Measurements from ENCODE around the gene PDE8B.
"Not testable (repeated sequence)": the region's sequence is repeated elsewhere in the genome, so short reads cannot be mapped to it uniquely, and the experiment has no call there.

Gene PDE8B

DNA sequence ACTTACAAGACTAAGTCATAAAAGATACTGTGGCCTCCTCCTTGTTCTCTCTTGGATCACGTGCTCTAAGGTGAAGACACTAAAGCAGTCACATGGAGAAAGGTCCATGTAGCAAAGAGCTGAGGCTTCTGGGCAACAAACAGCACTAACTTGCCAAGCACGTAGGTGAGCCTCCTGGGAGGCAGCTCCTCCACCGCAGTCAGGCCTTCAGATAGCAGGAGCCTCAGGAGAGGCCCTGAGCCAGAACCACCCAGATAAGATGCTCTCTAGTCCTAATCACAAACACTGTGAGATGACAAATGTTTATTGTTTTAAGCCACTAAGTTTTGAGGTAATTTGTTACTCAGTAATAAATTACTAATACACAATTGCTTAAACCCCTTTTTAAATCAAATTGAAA lies 243.6 kb downstream of the PDE8B start:
- no peak for DNase-seq

DNA sequence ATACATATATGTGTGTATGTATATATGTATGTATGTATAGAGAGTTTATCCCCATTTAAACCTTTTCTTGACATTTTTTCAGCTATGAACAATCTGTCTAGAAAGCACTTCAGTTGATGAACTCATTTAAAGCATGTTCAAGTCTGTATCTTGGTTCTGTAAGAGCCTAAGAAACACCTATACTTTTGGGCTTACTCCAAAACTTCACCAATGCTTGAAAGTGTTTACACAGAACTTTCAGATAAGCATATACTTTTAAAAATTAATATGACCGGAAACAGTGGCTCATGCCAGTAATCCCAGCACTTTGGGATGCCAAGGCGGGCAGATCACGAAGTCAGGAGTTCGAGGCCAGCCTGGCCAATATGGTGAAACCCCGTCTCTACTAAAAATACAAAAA lies 250.8 kb downstream of the PDE8B start:
- DNase-seq, result no peak

DNA sequence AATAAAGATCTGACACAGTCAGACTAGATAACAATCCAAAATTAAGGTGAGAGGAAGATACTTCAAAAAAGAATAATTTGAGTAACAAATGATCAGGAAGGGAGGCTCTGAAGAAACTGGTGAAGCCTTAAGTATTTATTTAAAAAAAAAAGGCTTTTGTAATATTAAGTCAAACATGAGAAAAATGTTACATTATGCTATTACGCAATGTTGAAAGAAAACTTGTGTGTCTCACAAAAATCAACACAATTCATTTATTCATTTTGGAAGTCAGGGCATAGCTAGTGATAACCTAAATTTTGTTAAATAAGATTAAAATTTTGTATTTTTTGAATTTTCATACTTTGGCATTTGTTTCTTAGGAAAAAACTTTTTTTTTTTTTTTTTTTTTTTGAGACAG lies 253.4 kb downstream of the PDE8B start:
- peak; percentile 5 for DNase-seq

DNA sequence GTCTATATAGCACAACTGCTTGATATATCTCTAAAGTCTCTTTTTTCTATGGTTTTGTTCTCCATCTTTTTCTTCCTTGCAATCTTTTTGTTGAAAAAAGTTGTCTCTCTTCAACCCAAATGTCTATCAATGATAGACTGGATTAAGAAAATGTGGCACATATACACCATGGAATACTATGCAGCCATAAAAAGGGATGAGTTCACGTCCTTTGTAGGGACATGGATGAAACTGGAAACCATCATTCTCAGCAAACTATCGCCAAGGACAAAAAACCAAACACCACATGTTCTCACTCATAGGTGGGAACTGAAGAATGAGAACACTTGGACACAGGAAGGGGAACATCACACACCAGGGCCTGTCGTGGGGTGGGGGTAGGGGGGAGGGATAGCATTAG lies 258.4 kb downstream of the PDE8B start:
- DNase-seq, result not testable (repeated sequence)

DNA sequence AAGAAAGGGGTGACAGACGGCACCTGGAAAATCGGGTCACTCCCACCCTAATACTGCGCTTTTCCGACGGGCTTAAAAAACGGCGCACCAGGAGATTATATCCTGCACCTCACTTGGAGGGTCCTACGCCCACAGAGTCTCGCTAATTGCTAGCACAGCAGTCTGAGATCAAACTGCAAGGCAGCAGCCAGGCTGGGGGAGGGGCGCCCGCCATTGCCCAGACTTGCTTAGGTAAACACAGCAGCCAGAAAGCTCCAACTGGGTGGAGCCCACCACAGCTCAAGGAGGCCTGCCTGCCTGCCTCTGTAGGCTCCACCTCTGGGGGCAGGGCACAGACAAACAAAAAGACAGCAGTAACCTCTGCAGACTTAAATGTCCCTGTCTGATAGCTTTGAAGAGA lies 264.6 kb downstream of the PDE8B start:
- DNase-seq, result not testable (repeated sequence)
